Stimulated activated CD4-positive, alpha-beta T cell treated with anti-CD3 and anti-CD28 coated beads, Interleukin-1b, Interleukin-23, amount 100 ng/mL, for 4 hours (primary cell): ENCODE measurements around the gene TMEM147.

Experiments
- DNase-seq, 2 donors: peaks; one replicate each; pipeline ENCODE4 v3.0.0-alpha.2; 2020; ENCODE audit warnings: low read depth in 2 of 2

Gene TMEM147

DNA sequence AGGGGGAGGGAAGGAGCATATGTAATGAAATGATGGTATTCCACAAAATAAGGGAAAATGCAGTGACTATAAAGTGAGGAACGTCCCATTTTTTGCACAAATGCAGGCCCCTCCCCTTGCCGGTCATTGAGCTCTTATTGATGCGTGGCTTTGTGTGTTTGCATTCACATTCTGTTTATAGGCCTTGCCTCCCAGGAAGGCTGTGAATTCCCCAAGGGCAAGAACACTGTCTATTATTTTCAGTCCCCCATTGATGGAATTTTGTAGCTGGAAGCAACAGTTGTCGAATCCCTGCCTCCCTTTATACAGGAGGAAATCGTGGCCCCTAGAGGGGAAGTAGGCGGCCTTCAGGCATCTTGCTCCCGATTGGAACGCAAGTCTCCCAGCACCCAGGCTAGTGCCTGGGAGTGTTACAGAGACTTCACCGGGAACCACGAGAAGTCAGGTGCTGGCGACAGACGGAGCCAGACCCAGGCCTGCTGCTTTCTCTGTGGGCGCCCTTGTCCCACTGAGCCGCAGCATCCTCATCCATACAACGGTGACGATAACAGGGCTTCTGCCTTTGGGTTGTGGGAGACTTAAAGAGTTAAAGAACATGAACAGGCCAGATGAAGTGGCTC lies 24.2 kb upstream of the TMEM147 start:
- no peak for DNase-seq

DNA sequence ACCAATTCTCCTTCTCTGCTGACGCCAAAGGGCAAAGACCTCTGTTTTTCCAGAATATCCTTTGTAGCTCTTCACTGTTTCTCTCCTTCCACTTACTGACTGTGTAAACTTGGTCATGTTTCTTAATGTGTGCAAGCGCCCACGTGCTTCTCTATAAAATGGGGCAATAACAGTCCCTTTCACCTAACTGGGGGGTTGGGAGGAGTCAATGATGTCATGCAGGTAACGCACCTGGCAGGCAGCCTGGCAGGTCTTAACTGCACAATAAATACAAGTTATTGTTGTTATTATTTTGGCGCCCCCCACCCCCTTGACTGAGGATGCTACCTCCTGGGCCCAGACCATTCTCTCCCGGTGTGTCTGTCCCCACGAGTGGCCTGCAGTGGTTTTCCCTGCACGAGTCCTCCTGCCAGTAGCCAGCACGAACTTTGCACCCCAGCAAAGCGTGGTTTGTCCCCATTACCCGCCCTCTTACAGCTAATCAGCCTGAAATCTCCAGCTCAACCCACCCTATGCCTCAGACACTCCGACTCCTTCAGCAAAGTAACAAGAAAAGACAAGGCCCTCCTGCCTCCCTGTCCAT lies 22.6 kb upstream of the TMEM147 start:
- DNase-seq: no peak

DNA sequence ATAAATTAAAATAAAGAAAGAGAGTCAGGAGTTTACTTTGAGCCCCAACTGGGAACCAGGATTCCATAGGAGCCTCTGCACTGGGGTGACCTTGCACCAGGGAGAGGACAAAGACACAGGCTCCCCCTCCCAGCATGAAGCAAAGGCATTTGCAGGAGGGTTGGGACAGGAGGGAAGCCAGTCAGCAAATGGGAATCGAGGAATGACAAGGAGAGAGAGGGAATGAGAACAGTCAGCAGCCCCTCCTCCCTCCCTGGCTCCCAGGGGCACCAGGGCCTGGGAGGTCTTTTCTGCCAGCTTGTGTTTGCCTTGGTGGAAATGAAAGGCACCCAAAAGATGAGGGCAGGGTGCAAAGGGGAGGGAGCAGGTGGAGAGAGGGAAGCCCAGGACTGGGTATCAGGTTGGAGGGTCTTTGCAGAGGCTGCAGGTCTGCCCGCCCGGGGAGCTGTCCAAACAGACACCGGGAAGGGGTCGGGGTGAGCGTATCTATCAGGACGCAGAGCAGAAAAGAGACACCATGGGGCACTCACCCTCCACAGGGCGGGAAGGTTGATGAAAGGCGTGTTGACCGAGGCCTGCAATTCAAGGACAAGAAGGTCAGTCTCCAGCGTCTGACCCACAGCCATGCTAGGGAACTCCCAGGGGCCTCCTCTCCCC lies 21.1 kb upstream of the TMEM147 start:
- no peak for DNase-seq

DNA sequence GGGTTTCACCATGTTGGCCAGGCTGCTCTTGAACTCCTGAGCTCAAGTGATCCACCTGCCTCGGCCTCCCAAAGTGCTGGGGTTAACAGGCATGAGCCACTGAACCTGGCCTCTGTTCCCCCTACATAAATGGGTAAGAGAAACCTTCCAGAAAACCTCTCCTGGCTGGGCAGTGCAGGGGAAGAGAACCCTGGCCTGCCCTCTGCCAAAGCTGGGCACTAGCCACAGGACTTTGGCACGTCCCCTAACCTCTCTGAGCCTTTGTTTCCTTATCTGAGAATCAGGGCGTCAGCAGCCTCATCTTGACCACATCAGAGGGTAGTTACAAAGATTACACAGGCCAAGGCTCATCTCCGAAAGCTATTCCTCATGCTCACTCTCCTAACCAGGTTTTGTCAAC lies 19.6 kb upstream of the TMEM147 start:
- DNase-seq: no peak

DNA sequence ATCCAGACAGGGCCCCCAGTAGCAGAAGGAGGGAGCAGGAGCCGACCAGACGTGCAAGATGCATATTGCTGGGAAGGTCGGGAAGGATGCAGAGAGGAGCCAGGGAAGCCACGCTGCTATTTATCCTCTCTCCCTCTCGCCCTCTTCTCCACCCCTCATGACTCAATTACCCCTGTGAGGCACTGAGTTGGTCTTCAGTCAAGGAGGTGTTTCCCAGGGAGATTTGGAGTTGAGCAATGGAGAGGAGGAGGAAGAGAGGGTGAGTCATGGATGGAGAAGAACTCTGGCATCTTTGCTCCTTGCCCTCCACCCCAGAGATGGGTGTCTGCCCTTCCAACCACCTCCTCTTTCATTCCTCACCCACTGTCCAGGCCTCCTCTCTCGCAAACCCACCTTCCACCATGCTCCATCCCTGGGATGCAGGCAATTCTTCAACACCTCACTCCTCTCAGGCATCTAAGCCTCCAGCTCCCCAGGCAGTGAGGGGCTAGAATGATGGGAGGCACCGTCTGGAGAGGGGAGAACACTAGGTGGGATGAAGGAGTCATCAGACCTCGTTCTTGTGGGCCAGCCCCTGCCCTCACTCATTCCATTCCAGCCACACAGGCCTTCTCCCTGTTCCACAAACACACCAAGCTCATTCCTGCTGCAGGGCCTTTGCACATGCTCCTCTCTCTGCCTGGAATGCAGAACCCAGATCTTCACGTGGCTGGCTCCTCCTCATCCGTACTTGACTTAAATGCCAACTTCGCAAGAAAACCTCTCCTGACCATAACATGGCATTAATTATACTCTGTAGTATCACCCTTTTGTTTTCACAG lies 17.0 kb upstream of the TMEM147 start, which contains the start of gene SBSN:
TSS of gene SBSN (minus strand) at position 94 of the 821 bp plus-strand sequence. CDS start at position 64, 30 bp downstream.
- no peak for DNase-seq

DNA sequence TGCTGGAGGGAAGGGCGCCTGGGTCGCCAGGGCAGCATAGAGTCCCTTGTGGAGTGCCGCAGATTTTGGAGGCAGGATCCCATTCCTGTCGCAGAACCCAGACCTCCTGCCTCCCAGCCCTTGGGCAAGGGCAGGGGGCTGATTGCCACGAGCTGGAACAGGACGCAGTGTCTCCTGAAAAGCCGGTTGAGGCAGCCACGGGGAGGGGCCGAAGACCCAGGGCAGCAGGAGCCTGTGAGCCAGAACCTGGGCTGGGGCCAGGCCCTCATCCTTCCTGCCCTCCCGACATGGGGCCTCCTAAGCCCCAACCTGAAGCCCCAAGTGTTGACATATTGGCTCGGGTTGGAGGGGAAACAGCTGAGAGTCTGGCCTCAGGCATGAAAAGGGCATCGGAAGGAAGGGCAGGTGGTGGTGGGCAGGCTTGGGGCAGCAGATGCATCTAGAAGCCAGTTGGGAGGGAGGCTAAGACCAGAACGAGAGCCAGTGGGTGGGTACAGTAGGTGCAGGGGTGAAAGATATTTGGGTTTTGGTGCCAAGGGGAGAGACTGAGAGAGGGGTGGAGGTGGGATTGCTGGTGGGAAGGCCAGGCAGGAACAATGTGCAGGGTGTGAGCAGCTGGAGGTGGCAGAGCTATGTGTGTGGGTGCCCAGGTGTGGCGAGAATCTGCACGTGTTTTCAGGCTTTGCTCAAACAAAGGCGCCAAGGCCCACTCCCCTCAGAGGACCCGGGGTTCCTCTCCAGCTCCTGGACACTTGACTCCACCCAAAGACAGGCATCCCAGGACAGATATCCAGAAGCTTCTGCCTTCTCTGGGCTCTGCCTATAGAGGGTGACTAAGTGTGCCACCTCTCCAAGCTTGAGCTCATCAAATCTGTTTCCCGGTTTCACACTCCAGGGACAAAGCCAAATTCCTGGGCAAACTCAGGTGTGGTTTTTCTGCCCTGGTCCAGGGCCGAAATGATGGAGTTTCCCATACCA lies 15.9 kb upstream of the TMEM147 start:
- DNase-seq: no peak

DNA sequence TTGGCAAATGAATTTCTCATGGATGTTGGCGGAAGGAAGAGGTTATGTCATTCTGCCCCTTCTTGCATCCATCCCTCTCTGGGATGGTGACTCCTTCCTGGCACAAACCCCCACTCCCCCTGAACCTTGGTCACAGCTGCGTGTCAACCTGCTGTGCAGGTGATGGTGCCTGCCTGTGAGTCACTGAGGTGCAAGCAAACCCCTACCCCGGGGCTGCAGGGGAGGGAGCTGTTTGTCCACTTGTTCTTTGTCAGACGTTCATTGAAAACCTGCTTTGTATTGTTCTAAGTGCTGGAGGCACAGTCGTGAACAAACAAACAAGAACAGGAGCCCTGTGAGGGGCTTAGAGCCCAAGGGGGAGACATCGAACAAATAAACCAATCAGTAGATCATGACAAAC lies 14.1 kb upstream of the TMEM147 start:
- no peak for DNase-seq

DNA sequence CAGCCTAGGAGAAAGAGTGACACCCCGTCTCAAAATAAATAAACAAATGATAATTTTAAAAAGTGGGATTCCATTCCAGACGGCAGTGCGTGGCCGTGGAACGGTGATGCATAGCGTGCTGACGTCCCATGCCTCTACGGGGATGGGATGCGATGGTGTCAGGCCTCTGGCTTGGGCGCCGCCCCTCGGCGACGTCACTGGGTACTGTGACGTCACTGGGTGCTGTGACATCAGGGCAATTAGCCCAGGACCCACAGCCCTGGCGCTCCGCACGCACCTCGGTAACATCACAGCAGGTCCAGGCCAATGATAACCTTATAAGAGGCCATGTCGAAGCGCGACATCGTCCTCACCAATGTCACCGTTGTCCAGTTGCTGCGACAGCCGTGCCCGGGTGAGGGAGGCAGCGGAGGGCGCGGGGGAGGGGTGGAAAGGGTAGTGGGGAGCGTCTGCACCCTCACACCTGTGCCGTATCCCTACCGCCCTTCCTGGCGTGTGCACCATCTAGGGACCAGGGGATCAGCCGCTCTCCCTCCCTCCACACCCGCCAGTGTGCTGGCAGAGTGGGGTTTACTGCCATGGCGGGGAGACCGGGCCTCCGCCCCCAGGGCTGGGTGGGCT lies 12.1 kb upstream of the TMEM147 start, which contains the start of gene GAPDHS:
TSS of gene GAPDHS (plus strand) at position 256 of the 621 bp plus-strand sequence. CDS start at position 328, 72 bp downstream.
- DNase-seq: no peak

DNA sequence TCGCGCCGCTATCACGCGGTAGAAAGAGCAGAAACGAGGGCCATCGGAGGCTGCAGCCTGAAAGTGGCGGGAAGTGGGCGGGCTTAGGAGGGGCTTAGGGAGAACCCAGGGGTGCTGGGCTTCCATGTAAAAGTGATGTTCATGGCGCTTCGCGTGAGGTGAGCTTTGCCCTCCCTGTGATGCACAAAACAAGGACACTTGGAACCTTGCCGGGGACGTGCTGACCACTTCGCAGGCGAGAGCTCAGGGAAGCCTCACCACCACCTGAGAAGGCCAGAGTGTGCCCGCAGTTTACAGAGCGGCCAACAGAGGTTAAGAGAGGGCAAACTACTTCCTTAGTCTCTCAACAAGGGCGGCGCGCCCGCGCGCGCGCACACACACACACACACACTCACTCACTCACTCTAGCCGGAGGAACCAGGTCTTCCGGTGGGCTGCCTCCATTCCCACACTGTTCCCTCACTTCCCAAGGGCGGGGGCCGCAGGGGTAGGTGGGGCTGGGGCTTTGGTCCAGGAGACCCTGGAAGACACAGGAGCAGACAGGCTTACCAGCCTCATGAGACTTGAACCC lies 11.5 kb upstream of the TMEM147 start:
- peak in 1 of 2 donors; percentile 28 for DNase-seq

DNA sequence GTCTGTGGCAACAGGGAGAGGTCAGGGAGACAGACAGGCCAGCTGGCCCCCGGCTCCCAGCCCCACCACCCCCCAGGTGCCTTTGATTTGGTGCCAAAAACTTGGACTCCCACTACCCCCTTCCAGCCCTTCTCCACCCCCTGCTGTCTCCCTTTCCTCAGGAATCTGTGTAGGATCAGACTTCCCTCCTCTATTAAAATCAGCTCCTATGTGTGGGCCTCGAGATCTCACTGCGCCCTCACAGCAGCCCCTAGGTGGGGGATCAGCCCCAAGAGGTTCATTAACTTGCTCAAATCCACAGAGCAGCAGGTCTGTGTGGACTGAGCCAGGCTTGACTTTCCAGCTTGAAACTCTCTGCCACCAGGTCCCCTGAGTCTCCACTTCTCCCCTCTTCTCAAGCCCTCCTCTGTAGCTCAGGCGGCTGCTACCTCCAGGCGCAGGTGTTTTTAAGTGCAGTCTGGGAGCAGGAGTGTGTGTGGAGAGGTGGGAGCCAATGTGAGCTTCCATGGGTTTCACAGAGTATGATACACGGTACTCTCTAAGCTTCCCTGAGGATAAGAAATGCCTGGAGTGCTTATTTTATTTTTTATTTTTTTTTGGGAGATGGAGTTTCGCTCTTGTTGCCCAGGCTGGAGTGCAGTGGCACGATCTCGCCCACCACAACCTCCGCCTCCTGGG lies 10.5 kb upstream of the TMEM147 start:
- DNase-seq: no peak

DNA sequence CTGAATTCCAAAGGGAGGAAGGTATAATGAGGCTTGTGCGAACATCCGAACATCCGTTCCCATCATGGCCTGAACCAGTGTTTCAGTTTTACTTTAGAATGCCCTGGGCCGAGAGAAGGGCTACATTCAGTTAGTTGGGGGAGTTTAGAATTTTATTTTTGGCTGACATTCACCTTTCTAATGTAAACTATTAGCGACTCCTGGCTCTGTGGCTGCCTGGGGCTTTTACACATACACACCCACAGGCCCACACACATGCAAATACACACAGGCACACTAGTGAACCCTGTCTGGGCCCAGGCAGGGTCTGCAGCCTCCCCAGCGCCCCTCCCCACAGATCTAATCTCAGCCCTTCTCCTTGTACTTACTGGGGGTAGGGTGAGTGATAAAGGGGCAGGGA lies 6.1 kb upstream of the TMEM147 start:
- no peak for DNase-seq

DNA sequence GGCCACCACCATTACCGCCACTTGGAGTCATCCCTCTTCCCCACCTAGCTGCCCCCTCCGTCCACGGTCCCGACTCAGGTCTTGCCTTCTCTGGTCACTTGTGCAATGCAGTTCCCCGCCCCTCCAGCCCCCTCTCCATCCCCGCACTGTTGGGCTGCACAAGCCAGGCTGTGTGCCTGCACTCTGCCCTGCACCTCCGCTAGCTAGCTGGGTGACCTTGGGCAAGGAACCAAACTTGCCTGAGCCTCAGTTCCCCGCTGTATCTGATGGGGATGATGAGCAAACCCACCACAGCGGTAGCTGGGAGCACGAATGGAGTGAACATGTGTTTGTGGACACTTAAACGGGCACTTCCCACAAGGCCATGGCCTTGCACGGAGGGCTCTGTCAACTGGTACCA lies 5.6 kb upstream of the TMEM147 start:
- DNase-seq: no peak

DNA sequence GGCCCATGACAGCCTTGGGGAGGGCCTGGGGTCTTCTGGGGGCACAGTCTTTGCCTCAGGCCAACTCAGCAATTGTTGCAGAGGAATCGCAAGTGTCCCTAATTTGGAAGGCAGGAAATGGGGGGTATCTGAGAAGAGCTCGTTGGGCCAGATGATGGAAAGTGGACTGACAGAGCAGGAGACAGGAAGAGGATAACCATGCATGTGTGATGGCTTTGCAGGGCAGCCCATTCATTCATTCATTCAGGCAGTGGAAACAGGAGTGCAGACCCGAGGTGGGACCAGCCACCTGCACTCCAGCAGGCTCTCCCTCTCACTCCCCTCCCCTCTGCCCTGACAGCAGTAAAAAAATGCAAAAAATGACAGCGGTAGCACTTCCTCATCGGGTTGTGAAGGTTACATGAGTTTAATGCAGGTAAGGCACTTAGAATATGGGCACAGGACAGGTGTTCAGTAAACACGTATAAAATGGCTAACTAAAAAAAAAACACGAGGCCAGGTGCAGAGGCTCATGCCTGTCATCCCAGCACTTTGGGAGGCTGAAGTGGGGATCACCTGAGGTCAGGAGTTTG lies 5.0 kb upstream of the TMEM147 start:
- DNase-seq: no peak

DNA sequence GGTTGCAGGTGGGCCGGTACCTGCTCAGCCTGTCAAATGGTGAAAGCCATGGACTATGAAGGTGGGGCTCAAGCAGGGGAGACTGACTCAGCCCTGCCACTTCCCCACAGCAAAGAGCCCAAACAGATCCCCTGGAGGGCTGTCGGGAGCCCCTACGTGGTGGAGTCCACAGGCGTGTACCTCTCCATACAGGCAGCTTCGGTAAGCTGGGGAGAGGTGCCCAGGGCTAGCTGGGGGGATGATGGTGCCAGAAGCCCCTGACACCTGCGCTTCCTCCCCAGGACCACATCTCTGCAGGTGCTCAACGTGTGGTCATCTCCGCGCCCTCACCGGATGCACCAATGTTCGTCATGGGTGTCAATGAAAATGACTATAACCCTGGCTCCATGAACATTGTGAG lies 3.2 kb upstream of the TMEM147 start:
- DNase-seq: no peak

DNA sequence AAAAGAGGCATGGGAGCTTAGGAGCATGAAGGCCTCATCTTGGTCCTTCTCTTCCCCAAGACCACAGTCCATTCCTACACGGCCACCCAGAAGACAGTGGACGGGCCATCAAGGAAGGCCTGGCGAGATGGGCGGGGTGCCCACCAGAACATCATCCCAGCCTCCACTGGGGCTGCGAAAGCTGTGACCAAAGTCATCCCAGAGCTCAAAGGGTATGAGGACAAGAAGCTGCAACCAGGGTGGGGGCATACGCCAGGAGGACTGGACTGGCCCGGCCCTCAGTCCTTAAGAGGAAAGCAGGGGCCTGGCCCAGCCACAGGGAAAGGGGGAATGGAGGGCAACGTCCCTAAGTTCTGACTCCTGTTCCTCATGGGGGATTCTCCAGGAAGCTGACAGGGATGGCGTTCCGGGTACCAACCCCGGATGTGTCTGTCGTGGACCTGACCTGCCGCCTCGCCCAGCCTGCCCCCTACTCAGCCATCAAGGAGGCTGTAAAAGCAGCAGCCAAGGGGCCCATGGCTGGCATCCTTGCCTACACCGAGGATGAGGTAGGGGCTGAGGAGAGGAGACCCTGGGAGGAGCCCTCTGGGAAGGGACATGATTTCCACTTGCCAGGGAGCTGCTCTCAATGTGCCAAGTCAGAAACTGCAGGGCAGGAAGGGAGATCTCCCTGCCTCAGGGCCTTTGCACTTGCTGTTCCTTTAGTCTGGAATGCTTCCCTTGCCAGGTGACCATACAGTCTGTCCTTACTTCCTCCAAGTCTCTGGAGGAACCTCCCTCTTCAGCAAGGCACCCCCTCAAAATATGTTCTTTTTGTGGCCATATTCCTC lies 1.9 kb upstream of the TMEM147 start:
- no peak for DNase-seq

DNA sequence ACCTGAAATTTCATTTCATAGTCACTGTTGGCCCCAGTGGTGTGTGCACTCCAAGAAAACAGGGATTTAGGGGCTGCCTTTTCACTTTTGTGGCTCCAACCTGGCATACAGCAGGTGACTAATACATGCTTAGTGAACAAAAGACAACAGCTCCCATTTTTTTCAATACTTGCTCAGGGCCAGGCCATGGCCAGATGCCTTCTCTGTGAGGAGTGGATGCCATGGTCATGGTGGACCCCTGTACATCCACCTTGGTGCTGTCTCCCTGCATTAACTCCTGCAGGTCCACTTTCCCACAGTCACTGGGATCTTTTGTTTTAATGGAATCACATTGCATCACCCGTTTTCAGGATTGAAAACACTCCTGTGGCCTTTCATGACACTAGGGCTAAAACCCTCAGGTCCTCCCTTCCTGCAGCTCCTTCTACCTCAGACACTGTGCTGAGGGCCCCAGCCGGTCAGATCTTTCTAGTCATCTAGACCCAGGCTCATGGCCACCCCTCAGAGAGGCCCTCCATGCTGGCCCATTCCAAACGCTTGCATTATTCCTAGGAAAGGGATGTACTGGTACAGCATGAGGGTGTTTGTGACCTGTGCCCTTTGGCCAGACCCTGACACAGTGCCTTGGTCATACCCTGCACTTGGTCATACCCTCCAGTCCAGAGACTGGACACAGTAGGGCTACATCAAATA lies 1.2 kb upstream of the TMEM147 start:
- DNase-seq: no peak

DNA sequence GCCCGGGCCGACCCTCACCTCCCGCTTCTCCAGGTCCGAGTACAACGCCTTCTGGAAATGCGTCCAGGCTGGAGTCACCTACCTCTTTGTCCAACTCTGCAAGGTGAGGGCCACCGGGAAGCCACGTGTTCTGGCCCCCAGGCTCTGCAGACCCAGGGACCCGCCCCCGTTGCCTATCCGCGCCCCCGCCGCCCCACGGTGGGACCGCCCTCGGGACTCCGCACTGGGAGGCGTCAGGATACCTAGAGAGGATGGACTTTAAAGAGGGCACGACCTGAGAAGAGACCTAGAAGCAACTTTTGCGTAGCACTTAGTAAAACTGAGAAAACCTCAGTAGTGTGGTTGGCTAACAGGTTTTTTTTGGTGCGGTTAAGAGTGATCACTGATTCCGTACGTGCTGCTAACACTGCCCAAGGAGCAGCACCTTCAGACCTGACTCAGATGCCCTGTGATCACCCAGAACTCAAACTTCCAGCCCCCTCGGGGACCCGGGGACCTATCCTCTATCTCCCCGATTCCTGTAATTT lies 492 bp downstream of the TMEM147 start:
- peak; percentile 49 to 67 for DNase-seq

DNA sequence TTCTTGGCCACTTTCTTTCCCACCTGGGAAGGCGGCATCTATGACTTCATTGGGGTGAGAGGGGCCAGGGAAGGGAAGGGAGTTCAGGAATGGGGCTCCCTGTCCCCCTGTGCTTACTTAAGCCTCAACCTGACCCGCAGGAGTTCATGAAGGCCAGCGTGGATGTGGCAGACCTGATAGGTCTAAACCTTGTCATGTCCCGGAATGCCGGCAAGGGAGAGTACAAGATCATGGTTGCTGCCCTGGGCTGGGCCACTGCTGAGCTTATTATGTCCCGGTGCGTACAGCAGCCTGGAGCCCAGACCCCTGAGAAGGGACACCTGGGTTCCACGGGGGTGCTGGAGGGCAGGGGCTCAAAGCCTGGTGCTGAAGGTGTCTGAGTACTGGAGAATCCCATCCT lies 1.1 kb downstream of the TMEM147 start:
- DNase-seq: no peak
